ENCODE data around the gene ZBTB11.

DNA sequence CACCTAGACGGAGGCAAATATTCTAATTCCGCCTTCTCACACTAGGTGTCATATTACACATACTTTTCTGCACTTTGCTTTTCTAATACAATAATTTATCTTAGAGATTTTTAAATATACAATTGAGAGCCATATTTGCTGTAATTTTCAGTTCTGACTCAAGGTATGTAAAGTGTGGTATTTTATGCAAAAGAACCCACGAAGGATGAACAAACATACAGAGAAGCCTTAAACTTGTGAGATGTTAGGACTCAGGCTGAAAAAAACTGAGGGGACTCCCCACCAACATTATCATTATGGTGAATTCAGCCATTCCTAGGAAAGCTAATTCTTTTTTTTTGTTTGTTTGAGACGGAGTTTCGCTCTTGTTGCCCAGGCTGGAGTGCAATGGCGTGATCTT, 9.6 kb downstream of the ZBTB11 start:
- TF ChIP-seq, protein P1, sequence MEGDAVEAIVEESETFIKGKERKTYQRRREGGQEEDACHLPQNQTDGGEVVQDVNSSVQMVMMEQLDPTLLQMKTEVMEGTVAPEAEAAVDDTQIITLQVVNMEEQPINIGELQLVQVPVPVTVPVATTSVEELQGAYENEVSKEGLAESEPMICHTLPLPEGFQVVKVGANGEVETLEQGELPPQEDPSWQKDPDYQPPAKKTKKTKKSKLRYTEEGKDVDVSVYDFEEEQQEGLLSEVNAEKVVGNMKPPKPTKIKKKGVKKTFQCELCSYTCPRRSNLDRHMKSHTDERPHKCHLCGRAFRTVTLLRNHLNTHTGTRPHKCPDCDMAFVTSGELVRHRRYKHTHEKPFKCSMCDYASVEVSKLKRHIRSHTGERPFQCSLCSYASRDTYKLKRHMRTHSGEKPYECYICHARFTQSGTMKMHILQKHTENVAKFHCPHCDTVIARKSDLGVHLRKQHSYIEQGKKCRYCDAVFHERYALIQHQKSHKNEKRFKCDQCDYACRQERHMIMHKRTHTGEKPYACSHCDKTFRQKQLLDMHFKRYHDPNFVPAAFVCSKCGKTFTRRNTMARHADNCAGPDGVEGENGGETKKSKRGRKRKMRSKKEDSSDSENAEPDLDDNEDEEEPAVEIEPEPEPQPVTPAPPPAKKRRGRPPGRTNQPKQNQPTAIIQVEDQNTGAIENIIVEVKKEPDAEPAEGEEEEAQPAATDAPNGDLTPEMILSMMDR (IDR thresholded peaks at IDR 0.05) = no peak
- TF ChIP-seq POLR2A (IDR thresholded peaks at IDR 0.05) = no peak
